ENCODE results near the gene SVOPL. TPM values are rescaled to one million over a fixed set of nuclear protein-coding genes. Genes with fewer than 3 reads are reported as not detected.

SVOPL gene
- total and polyA plus RNA-seq, 9 of the 15 experiments (the other 6 are each of a cell fraction or from before 2014, with no cell fraction given), result 0.13 to 0.42 (median 0.20) TPM; not detected in 6

DNA sequence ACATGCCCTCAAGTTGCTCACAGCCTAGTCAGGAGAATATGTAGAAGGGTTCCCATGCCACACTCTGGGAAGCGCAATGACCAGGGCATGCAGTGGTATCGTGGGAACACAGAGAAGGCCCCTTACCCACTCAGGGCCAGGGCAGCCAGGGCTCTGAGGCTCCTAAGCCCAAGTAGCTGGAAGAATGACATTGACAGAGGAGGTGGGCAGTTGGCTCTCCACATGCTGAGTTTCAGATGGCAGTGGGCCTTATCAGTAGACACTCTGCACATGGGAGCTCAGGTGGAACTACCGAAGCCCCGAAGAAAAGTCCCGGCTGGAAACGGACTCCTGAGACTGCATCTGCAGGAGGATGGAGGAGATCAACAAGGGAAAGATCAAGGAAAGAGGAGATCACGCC lies 15.7 kb upstream of the SVOPL start:
- H3K36me3 ChIP-seq (ENCODE audit: control insufficient read depth, insufficient read depth, low read length), result no peaks in the 10 kb centered on the region
- no peaks in the 10 kb centered on the region for H3K9me3 ChIP-seq (replicated peaks; ENCODE audit: control insufficient read depth, insufficient read depth, low read depth, low read length)
- no peak overlapping the region for H3K27ac ChIP-seq (ENCODE audit: extremely low read depth, low read depth, low read length)
- DNase-seq (ENCODE audit: extremely low read depth in 1 of 4, low spot score in 3 of 4) (no peak), FAIRE-seq (no peak), ATAC-seq (no peak)
- peaks cover 52 to 85% of the 10 kb centered on the region in 2 experiments for H3K27me3 ChIP-seq (ENCODE audit: control insufficient read depth in 2 of 2, insufficient read depth in 2 of 2, low read length in 2 of 2)
- no peak overlapping the region for H2AFZ ChIP-seq (ENCODE audit: low read depth, low read length)
- H3K4me2 ChIP-seq (ENCODE audit: insufficient read depth, low read length), result no peak overlapping the region
- 2% methylated on average over 7 of the region's 7 CpGs for WGBS (ENCODE audit: insufficient coverage, low coverage, missing lambda C conversion rate)
- intact Hi-C loops (cut with micrococcal nuclease), result no loop called here
- no peak overlapping the region for H3K9ac ChIP-seq (ENCODE audit: insufficient read depth in 1 of 2, low read depth in 2 of 2, low read length in 2 of 2)
- ChIA-PET CTCF (ENCODE audit: low intra/inter-chr PET ratio) (no interaction called here), POLR2A (interaction anchor here (1.4 kb wide), 1 partner anchor 45 kb away, joined by 6 read pairs; no protein-coding TSS in a partner anchor)
- H3K9me1 ChIP-seq (ENCODE audit: control insufficient read depth, insufficient read depth, low read length), result no peaks in the 10 kb centered on the region
- H3K4me3 ChIP-seq, result no peak overlapping the region
- no peaks in the 10 kb centered on the region for H3K79me2 ChIP-seq (ENCODE audit: control insufficient read depth, insufficient read depth, low read length)
- in situ Hi-C loops (cut with MboI), result no loop called here
- no peaks in the 10 kb centered on the region for H3K4me1 ChIP-seq (replicated peaks in 1 of 2; ENCODE audit: control insufficient read depth in 2 of 2, insufficient read depth in 2 of 2, low read length in 2 of 2)
- no TSS peak for BruUV-seq (replicated peaks)
- TF ChIP-seq PCBP1 (IDR thresholded peaks at IDR 0.05; ENCODE audit: low read depth, low read length, poor library complexity, severe bottlenecking) (no peak), ZNF655 (CRISPR knock-in tag; IDR thresholded peaks at IDR 0.05) (no peak), BRF1 (IDR thresholded peaks at IDR 0.05; ENCODE audit: borderline replicate concordance, extremely low read depth, insufficient read length) (no peak), HDGF (IDR thresholded peaks at IDR 0.05) (no peak), RUNX1 (IDR thresholded peaks at IDR 0.05; ENCODE audit: low read depth) (no peak), CREB5 (CRISPR knock-in tag; IDR thresholded peaks at IDR 0.05) (no peak), BRCA1 (IDR thresholded peaks at IDR 0.05) (no peak), BRCA1 (CRISPR knock-in tag; IDR thresholded peaks at IDR 0.05) (no peak), POU5F1 (IDR thresholded peaks at IDR 0.05; ENCODE audit: borderline replicate concordance, low read depth, low read length, partially characterized antibody) (no peak)
- TF ChIP-seq, protein P1, sequence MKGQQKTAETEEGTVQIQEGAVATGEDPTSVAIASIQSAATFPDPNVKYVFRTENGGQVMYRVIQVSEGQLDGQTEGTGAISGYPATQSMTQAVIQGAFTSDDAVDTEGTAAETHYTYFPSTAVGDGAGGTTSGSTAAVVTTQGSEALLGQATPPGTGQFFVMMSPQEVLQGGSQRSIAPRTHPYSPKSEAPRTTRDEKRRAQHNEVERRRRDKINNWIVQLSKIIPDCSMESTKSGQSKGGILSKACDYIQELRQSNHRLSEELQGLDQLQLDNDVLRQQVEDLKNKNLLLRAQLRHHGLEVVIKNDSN (CRISPR knock-in tag; IDR thresholded peaks at IDR 0.05), result no peak
- TF ChIP-seq, protein P2, sequence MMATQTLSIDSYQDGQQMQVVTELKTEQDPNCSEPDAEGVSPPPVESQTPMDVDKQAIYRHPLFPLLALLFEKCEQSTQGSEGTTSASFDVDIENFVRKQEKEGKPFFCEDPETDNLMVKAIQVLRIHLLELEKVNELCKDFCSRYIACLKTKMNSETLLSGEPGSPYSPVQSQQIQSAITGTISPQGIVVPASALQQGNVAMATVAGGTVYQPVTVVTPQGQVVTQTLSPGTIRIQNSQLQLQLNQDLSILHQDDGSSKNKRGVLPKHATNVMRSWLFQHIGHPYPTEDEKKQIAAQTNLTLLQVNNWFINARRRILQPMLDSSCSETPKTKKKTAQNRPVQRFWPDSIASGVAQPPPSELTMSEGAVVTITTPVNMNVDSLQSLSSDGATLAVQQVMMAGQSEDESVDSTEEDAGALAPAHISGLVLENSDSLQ (IDR thresholded peaks at IDR 0.05), result no peak
- H4K20me1 ChIP-seq (replicated peaks; ENCODE audit: control insufficient read depth, insufficient read depth, low read length), result peaks cover 4% of the 10 kb centered on the region; the same call in 1 of the 2 replicates

Data from K562 (cell line).